Ascending aorta (tissue), 2 donors: ENCODE results near the gene GFOD1. TPM values are rescaled to one million over a fixed set of nuclear protein-coding genes. Genes with fewer than 3 reads are reported as not detected.

Experiments
- DNase-seq, 2 donors: peaks; one replicate each; pipeline ENCODE4 v3.0.0-alpha.2; 2019; ENCODE audit warnings: low spot score in 2 of 2
- H3K27ac ChIP-seq, 2 donors: fragments of 200-600 bp; sonication (generic); one replicate each; pipeline ENCODE4 v1.5.1; 2016 to 2017; ENCODE audit warnings: mild to moderate bottlenecking in 1 of 2
- H3K27me3 ChIP-seq: fragments of 200-600 bp; sonication (generic); one replicate; pipeline ENCODE4 v1.5.1; 2017
- H3K36me3 ChIP-seq, 2 donors: fragments of 200-600 bp; sonication (generic); one replicate each; pipeline ENCODE4 v1.5.1; 2016
- H3K4me1 ChIP-seq, 2 donors: fragments of 200-600 bp; sonication (generic); one replicate each; pipeline ENCODE4 v1.5.1; 2016 to 2017; ENCODE audit warnings: mild to moderate bottlenecking in 1 of 2
- H3K4me3 ChIP-seq, 2 donors: fragments of 200-600 bp; sonication (generic); one replicate each; pipeline ENCODE4 v1.5.1; 2016 to 2017; ENCODE audit warnings: mild to moderate bottlenecking in 1 of 2
- H3K9me3 ChIP-seq, 2 donors: fragments of 200-600 bp; sonication (generic); one replicate each; pipeline ENCODE4 v1.5.1; 2016
- CTCF ChIP-seq, 3 experiments: fragments of 200-600 bp in 2 of 3; fragments of 450-650 bp in 1 of 3; sonication (generic) in 2 of 3; IDR thresholded peaks; one replicate each; pipeline ENCODE4 v1.5.1; 2016 to 2019; ENCODE audit warnings: antibody characterized with exemption in 3 of 3, mild to moderate bottlenecking in 1 of 3, moderate library complexity in 1 of 3
- intact Hi-C: fragments of 100-400 bp; cut with DNase I; formaldehyde crosslinking; loops from one replicate; pipeline ENCODE4 v1.15.1; 2023
- total RNA-seq: library from RNA; depleted of rRNA; stranded (reverse); fragments of >200 nt; gene quantifications from one replicate; pipeline ENCODE4 v1.1.0, GENCODE V29; 2016

Gene GFOD1
- total RNA-seq, 1 donor from 2014 or later: 28.7 TPM

DNA sequence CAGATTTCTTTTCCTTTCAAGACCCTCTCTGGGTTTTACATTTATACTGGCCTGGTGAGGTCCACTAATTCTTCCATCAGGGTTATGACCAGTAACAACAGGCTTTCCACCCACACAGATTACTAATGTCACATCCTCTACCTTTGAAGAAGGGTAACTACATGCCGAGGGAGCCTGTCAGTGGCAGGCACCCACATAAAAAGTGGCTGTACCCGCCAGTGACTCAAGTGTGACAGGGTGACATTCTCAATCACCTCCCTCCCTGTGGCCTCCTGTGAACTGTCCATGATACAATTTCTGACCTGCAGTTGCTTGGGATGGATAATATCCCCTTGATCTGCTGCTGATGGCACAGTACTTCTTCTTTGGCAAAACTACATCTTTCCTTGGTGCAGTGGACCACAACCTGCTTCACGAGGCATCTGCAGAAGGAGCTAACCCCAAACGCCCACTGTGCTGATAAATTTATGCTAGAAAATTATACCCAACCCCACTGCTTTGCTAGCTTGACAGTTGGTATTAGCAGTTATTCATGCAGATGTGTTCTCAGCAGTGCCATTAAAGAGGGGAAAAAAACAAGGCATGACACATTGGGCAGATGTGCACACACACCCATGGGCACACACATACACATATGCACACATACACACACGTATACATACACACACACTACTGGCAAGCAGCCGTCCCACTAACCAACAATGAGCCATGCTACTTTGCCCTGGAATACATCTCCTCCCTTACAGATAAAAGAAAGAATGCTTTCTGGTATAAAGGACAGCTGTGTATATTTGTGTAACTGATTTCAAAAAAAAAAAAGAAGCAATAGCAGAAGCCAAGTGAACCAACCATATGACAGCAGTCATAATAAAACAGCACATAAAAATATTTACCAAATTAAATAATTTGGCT is 20.8 kb downstream of the GFOD1 start:
- no peak for TF ChIP-seq CTCF (IDR thresholded peaks at IDR 0.05)
- DNase-seq: no peak
- H3K27ac ChIP-seq: no peak overlapping the region
- H3K4me3 ChIP-seq: no peak overlapping the region
- H3K9me3 ChIP-seq: no peaks in the 10 kb centered on the region
- intact Hi-C loops: no loop called here
- no peaks in the 10 kb centered on the region for H3K27me3 ChIP-seq
- peaks cover 0 to 8% of the 10 kb centered on the region in 2 donors for H3K36me3 ChIP-seq
- H3K4me1 ChIP-seq: no peaks in the 10 kb centered on the region

DNA sequence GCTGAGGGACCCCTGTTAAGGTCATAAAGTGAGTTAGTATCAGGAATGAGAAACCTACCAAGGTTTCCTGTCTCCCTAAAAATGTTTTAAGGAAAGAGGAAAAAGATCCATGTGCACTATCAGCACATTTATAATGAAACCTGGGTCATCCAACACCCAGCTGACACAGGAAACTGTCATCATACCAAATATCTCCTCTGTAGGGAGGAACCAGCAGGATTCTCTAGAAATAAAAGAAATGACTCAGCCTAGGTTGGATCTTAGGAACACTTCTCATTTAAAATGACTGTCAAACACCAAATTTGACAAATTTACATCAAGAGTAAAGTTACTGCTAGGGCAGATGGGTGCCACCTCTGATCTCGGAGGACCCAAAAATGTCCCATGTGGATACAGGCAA is 21.7 kb downstream of the GFOD1 start:
- H3K4me3 ChIP-seq: no peak overlapping the region
- no peak overlapping the region for H3K27ac ChIP-seq
- no peak for TF ChIP-seq CTCF (IDR thresholded peaks at IDR 0.05)
- intact Hi-C loops: no loop called here
- no peaks in the 10 kb centered on the region for H3K27me3 ChIP-seq
- H3K9me3 ChIP-seq: no peaks in the 10 kb centered on the region
- H3K4me1 ChIP-seq: no peaks in the 10 kb centered on the region
- no peak for DNase-seq
- peaks cover 0 to 8% of the 10 kb centered on the region in 2 donors for H3K36me3 ChIP-seq

GRCh38 chr6:13463941-13464340 is 23.5 kb downstream of the GFOD1 start:
- no peak for TF ChIP-seq CTCF (IDR thresholded peaks at IDR 0.05)
- Histone ChIP-seq H3K27ac (no peak overlapping the region), H3K27me3 (no peaks in the 10 kb centered on the region), H3K36me3 (peaks cover 0 to 8% of the 10 kb centered on the region in 2 donors), H3K4me1 (no peaks in the 10 kb centered on the region), H3K4me3 (no peak overlapping the region), H3K9me3 (no peaks in the 10 kb centered on the region)
- DNase-seq: no peak
- intact Hi-C loops: no loop called here

DNA sequence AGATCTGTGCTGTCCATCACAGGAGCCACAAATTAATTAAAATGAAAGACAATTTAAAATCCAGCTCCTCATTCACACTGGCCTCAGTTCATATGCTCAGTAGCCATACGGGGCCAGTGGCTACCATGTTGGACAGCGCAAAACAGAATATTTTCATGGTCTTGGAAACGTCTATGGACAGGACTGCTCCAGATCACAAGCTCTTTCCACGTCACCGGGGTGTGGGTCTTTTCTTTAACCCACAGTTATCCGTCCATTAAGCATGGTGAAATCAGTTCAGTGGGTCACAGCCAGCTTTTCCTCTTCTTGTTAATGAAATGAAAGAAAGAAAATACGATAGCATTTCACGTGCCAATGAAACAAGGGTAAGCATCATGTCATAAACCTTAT is 24.1 kb downstream of the GFOD1 start:
- Histone ChIP-seq H3K4me3 (no peak overlapping the region), H3K36me3 (peaks cover 0 to 7% of the 10 kb centered on the region in 2 donors), H3K9me3 (no peaks in the 10 kb centered on the region), H3K27me3 (no peaks in the 10 kb centered on the region), H3K4me1 (no peaks in the 10 kb centered on the region), H3K27ac (no peak overlapping the region)
- TF ChIP-seq CTCF (IDR thresholded peaks at IDR 0.05): no peak
- no peak for DNase-seq
- intact Hi-C loops: no loop called here

DNA sequence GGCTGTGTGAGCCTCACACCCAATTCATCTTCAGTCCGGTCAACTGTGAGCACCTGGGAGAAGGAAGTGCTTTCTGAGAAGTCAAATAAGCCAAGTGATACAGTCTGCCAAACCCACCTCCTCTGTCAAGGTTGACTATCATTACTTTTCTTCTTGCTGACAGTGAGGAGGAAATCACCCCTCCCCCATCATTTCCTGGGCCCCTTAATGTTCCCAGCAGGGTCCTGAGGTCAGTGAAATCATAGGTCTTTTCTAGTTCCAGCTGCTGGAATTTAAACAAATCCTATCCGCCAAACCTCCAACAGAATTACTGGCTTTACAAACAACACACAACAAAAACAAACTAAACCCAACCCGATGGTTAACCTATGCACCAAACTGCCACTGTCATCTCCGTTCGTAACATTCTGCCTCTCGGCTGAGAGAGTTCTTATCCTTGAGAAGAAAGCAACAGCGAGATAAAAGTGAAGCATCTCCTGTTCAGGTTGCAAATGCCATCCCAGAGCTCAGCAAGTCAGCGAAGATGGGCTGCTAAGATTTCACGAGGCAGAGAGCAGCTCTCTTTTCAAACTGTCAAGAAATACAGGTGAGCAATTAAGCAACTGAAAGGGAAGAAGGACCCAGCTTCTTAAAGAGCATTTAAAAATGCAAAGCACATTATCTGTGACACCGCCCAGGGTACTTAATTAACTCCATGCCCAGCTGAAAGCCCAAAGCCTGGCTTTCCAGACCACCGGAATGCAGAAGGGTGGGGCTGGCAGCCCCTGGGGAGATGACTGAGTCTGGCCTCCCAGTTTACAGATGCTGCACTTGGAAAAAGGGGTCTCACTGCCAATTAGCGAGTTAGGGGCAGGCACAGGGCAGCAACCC is 24.7 kb downstream of the GFOD1 start:
- Histone ChIP-seq H3K36me3 (peaks cover 0 to 3% of the 10 kb centered on the region in 2 donors), H3K27ac (no peak overlapping the region), H3K4me3 (no peak overlapping the region), H3K4me1 (no peaks in the 10 kb centered on the region), H3K27me3 (no peaks in the 10 kb centered on the region), H3K9me3 (no peaks in the 10 kb centered on the region)
- no peak for TF ChIP-seq CTCF (IDR thresholded peaks at IDR 0.05)
- no peak for DNase-seq
- intact Hi-C loops: no loop called here
